ENCODE data around the gene NCCRP1.

Gene NCCRP1

DNA sequence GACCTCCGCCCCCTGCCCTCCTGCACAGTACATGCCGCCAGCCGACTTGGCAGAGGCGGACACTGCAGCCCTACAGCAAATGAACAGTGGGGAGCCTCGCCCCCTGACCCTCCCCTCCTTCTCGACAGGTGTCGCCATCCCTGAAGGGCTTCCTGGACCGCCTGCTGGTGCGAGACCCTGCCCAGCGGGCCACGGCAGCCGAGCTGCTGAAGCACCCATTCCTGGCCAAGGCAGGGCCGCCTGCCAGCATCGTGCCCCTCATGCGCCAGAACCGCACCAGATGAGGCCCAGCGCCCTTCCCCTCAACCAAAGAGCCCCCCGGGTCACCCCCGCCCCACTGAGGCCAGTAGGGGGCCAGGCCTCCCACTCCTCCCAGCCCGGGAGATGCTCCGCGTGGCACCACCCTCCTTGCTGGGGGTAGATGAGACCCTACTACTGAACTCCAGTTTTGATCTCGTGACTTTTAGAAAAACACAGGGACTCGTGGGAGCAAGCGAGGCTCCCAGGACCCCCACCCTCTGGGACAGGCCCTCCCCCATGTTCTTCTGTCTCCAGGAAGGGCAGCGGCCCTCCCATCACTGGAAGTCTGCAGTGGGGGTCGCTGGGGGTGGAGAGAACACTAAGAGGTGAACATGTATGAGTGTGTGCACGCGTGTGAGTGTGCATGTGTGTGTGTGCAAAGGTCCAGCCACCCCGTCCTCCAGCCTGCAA lies 18.3 kb upstream of the NCCRP1 start:
- DNase-seq (ENCODE audit: insufficient read length, low spot score) (no peak), FAIRE-seq (no peak)

DNA sequence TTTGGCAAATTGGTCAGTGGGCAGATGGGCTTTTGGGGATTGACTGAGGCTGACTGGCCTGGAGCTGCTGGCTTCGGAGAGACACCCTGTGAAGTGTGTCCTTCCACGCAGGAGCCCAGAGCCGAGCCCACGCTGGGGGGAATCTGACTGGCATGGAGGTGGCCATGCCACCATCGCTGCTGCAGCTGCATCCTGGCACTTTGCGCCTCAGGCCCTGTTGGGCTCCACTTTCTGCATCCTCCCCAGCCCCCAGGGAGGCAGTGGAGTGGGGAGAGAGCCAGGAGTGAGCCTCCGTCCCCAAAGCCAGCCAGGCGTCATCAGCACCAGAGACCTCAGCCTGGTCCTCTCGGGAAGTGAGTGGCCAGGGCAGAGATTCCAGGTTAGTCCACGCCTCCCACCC lies 17.0 kb upstream of the NCCRP1 start:
- FAIRE-seq (no peak), DNase-seq (ENCODE audit: insufficient read length, low spot score) (no peak)

DNA sequence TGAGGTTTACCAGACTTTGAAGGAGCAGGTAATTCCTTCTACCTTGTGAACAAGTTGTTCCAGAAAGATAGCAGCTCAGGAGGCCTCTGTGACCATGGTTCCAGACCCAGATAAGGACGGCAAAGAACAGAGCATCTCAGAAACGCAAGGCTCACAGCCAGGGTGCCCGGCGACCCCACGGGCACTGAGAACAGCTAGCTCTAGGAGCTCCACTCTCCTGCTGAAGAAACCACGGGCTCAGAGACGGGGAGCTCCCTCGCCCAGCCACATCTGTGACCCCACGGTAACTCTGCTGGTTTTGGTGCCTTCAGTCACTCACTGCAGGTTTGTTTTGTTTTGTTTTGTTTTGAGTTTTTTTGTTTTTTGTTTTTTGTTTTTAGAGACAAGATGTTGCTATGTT lies 16.0 kb upstream of the NCCRP1 start:
- FAIRE-seq, result no peak
- DNase-seq (ENCODE audit: insufficient read length, low spot score), result no peak

DNA sequence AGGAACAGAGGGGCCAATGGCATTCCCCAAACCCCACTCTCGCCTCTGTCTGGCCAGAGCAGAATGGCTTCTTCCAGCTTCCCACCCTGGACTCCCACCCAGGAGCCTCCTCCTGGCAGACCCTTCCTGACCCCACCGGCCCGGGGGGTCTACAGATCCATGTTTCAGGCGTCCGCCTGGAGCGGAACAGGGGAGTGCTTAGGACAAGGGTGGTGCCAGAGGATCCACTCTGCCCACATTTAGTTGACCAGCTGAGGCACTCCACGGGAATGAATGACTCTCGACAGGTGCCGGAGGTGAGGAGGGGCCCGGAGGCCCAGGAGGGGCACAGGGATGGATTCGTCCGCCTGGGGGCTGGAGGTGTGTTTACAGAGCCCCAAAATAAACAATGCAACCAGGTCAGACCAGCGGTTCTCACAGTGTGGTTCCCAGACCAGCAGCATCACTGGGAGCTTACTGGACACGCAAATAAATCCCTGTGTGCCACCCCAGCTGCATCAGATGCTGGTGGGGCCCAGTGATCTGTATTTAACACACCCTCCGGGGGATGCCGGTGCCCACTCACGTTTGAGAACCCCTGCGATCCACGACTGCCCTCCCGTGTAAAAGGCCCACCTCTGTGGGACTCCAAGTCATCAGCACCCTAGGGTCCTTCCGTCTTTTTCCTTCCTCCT lies 15.1 kb upstream of the NCCRP1 start:
- no peak for DNase-seq (ENCODE audit: insufficient read length, low spot score)
- no peak for FAIRE-seq

DNA sequence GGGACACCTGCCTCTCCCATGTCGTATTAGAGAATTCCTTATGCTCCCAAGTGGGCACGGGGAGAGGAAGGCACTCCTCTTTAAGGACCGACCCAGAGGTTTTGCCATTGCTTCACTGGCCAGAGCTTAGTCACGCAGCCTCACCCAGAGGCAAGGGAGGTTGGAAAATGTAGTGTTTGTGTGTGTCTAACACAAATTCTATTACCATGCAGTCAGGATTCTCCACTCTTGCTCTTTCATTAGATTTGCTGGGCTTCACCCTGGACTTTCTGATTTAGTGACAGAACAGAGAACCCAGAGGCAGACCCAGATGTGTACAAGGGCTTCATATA lies 14.6 kb upstream of the NCCRP1 start:
- no peak for FAIRE-seq
- no peak for DNase-seq (ENCODE audit: insufficient read length, low spot score)

GRCh38 chr19:39183104-39183503 lies 13.7 kb upstream of the NCCRP1 start:
- no peak for FAIRE-seq
- DNase-seq (ENCODE audit: insufficient read length, low spot score), result no peak

- DNase-seq (ENCODE audit: insufficient read length, low spot score), result no peak
- no peak for FAIRE-seq
These were observed 10.4 kb upstream of the NCCRP1 start for GRCh38 chr19:39186391-39186790.

GRCh38 chr19:39187552-39187943 lies 9.2 kb upstream of the NCCRP1 start:
- no peak for FAIRE-seq
- no peak for DNase-seq (ENCODE audit: insufficient read length, low spot score)

- DNase-seq (ENCODE audit: insufficient read length, low spot score), result no peak
- no peak for FAIRE-seq
These were observed 7.8 kb upstream of the NCCRP1 start for GRCh38 chr19:39188960-39189359.

DNA sequence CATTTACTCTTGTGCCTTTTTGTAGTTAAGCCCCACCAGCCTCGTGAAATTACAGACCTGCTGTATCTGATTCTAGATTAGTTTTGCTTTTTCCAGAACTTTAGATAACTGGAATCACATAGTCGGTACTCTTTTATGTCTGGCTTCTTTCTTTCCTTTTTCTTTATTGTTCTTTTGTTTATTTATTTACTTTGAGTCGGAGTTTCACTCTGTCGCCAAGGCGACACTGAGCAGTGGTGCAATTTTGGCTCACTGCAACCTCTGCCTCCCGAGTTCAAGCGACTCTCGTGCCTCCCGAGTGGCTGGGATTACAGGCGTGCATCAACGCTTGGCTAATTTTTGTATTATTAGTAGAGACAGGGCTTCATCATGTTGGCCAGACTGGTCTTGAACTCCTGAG lies 6.0 kb upstream of the NCCRP1 start:
- DNase-seq (ENCODE audit: insufficient read length, low spot score) (no peak), FAIRE-seq (no peak)

- DNase-seq (ENCODE audit: insufficient read length, low spot score) (no peak), FAIRE-seq (no peak)
These were observed 3.9 kb upstream of the NCCRP1 start for GRCh38 chr19:39192846-39193245.

DNA sequence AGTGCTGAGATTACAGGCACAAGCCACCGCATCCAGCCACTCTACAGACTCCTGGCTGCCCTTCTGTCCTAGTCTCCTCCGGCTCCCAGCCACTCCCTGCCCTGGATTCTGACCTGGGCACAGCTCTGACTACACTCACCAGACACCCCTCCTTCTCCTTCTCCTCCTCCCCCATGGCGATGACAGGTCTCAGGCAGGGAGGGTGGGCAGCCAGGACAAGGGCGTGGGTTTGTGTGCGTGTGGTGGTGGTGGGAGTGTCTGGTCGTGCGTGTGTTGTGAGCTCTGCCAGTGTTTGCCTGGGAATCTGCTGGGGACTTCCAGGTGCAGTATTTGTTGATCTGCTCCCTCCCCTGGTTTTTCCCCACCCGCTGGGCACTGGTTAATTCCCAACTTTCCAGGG lies 3.0 kb upstream of the NCCRP1 start:
- DNase-seq (ENCODE audit: insufficient read length, low spot score) (no peak), FAIRE-seq (no peak)

- FAIRE-seq, result no peak
- DNase-seq (ENCODE audit: insufficient read length, low spot score), result no peak
These were observed 1.8 kb upstream of the NCCRP1 start for GRCh38 chr19:39194832-39195542.

DNA sequence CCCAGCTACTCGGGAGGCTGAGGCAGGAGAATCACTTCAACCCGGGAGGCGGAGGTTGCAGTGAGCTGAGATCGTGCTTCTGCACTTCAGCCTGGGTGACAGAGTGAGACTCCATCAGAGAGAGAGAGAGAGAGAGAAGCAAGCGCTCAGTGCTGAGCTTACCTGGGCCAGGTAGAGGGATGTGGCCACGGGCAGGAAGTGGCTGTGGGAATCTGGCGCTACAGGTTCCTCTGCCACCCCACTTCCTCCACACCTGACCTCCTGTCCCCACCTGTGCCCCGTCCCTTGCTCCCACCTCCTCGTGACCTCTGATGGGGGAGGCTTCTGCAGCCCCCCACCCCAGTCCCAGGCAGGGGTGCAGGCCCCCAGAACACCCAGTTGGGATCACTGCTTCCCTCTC lies 1.0 kb upstream of the NCCRP1 start:
- no peak for FAIRE-seq
- DNase-seq (ENCODE audit: insufficient read length, low spot score), result no peak

GRCh38 chr19:39196320-39196719 lies 444 bp upstream of the NCCRP1 start:
- no peak for FAIRE-seq
- no peak for DNase-seq (ENCODE audit: insufficient read length, low spot score)

DNA sequence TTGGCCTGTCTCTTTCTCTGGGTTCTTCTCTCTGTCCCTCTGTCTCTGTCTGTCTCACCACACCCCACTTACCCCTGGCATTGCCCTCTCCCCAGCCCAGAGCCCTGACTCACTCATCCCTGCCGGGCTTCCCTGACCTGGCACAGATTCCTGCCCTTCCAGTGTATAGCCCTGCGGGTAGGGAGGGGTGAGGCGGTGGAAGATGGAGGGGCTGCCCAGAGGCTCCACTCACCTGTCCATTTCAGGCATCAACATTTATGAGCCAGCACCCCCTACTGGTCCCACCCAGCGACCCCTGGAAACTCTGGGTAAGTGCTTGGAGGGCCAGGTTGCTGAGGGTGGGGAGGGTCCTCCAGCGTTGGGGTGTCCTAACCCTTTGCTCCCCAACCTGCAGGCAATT lies 1.0 kb downstream of the NCCRP1 start:
- no peak for DNase-seq (ENCODE audit: insufficient read length, low spot score)
- FAIRE-seq, result no peak

DNA sequence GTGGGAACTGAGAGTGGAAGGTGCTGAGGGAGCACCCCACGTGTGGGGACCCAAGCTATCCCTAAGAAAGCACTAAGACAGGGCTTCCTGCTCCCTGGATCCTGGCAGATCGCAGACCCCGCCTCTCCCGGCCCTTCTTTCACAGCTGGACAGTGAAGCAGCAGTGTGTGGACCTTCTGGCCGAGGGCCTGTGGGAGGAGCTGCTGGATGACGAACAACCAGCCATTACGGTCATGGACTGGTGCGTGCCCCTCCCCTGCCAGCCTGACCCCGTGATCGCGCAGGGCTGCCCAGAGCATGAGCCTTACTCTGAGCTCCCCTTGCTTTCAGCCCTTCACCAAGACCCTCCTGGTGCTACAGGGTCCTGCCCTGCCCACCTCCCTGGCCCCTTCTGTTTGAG lies 2.3 kb downstream of the NCCRP1 start:
- DNase-seq (ENCODE audit: insufficient read length, low spot score) (no peak), FAIRE-seq (no peak)

DNA sequence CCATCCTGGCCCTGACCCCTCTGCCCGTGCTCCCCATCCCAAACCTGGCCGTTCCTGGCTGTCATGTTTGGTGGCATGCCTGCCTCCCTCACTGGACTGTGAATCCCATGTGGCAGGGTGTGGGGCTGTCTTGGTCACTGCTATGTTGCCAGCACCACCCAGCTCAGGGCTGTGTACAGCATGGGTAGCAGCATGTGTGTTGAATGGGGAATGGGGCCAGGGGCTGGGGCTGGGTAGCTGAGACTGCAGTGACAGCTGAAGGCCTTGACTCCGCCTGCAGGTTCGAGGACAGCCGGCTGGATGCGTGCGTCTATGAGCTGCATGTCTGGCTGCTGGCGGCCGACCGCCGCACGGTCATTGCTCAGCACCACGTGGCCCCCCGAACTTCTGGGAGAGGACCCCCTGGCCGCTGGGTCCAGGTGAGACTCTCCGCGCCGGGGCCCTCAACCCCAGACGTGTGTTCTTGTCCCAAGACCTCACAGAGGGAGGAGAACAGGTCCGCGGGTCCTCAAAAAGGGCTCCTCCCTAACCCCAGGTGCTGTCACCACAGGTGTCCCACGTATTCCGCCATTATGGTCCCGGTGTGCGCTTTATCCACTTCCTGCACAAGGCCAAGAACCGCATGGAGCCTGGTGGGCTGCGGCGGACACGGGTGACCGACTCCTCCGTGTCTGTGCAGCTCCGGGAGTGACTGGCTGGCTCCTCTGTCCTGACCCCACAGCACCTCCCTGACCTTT lies 3.5 kb downstream of the NCCRP1 start:
- FAIRE-seq, result no peak

DNA sequence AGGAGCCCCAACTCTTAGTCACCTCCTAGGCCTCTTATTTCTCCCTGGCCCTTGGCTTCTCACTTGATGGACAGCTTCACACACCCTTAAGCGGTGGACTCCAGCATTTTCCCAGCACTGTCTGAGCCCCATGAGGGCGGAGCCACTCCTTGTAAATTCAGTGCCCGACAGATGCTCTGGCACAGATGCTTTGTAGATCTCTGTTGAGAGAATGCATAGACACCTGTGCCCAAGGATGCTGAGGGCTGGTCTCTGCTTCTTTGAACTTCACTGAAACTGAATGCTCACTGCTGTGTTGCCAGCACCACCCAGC lies 4.0 kb downstream of the NCCRP1 start:
- FAIRE-seq (no peak), DNase-seq (ENCODE audit: insufficient read length, low spot score) (no peak)

More for the DNA sequence above, 3.5 kb downstream of the NCCRP1 start:
- DNase-seq (ENCODE audit: insufficient read length, low spot score), result no peak

- FAIRE-seq (no peak), DNase-seq (ENCODE audit: insufficient read length, low spot score) (no peak)
These were observed 6.2 kb downstream of the NCCRP1 start for GRCh38 chr19:39202998-39203355.

DNA sequence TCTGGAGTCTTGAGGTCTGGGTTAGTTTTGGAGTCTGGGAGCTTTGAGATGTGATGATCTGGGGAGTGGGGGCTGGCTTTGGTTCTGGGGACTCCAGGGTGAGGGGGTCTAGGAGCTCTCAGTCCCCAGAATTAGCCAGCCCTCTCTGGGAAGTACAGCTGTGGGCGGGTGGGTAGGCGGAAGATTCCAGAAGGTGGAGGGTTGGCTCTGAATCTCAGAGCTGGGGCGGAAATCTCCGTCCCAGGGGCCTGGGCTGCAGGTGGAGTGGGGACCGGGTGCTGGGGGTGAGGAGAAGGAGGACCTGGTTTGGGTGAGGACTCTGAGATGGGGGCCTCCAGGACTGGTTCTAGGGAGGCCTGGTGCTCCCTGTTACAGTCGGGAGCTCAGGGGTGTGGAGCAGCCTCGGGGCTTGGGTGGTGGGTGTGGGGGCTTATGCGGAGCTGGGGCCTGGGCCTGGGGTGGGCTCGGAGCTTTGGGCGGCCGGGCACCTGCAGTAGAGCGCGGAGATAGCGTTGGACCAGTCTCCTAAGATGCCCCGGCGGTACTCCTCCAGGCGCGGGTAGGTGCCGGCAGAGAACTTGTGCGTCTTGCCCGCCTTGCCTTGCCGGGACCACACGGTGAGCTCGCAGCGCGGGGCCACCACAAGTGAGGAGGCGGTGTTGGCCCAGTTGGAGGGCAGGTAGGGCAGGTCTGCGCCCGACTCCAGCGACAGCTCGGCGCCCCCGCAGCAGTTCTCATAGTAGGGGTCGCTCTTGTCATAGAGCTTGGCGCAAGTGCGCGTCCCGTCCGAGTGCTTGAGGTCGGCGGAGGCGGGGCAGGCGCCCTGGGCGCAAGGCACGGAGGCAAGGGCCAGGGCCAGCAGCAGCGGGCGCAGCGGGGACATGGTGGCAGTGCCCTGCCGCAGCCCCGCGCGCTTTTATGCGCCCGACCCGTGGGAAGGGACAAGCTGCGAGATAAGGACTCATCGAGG lies 6.9 kb downstream of the NCCRP1 start, which contains the start of gene SYCN:
TSS of gene SYCN (minus strand) at position 892 of the 970 bp plus-strand sequence. CDS start at position 883, 9 bp downstream.
- FAIRE-seq (no peak), DNase-seq (ENCODE audit: insufficient read length, low spot score) (no peak)

Data from GM19239 (cell line).